ENCODE data around the gene CENPF.

Gene CENPF

DNA sequence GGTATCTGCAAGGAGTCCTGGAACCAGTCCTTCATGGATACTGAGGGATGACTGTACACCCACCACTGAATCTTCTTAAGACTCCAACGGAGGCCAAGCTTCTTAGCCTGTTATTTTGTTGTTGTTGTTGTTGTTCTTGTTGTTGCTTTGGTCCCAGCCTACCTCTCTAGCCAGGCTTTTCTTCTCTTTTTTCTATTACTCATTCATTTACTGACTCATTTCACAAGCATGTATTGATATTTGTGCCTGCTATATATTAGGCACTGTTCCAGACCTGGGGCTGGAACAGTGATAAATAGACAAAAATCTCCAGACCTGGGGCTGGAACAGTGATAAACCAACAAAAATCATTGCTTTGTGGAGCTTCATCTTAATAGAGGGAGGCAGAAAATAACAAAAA, 20.4 kb downstream of the CENPF start:
- no peak for DNase-seq (ENCODE audit: low read depth)

DNA sequence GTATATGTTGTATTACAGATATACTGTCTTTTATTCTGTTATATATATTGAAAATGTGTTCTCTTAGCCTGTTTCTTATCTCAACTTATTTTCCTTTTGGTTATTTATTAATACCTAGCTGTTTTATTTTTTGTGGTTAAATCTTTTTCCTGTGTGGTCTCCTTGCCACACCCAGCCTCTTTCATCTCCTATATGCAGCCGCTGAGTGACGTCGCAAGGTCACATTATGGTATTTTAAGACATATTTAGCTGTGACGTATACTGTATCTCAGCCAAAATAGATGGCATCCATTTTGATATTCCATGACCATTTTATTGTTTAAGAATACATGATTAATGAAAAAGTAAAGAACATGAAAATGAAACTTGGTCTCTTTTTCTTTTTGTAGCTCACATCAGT, 29.1 kb downstream of the CENPF start:
- no peak for DNase-seq (ENCODE audit: low read depth)

DNA sequence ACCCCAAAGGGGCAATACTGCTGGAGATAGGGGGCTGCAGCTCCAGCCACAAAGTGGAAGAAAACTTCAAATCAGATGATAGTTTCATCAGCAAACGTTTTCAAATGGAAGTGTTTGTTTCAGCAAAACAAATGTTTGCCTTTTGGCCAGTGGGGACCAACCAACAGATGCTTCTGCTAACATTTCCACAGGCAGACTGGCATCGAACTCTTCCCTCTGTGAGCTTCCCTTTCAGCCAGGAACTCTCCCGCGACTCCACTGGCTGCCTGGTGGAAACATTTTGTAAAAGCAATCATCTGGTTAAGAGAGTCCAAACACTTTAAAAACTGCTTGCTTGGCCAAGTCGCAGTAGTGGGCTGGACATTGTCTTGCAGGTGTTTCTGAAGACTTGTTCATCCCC, 30.7 kb downstream of the CENPF start:
- DNase-seq (ENCODE audit: low read depth): no peak

DNA sequence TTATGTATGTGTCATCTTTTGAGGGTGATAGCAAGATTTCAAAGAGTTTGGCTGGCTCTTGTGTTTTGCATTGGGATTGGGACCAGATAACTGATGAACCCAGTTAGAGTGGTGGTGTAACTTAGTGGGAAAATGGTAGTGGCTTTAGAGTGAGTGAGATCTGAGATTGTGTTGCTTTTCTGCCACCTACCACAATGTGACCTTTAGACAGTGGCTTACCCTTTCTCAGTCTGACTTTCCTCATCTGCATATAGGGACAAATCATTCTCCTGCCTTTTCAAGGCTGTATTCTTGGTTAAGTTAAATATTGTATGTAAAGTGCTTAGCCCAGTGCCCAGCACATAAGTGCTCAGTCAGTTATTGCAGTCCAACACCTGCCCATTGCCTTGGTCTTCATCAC, 31.3 kb downstream of the CENPF start:
- no peak for DNase-seq (ENCODE audit: low read depth)

DNA sequence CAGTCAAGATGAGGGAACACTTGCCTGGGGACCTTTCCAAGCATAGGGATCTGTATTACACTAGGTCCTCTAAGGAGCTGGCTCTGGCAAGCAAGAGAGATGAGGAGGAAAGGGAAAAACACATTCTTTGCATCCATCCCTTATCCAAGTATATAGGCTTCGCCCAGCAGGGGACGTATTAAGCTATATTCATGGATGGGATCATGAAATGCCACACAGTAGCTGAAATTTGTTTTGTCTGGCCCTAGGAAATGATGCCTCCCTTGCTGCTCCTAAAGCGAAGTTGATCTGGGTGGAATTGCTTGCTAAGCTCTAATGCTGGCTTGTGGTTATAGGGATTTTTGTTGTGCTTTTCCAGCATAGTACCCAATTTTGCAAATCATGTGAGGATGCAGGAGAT, 32.1 kb downstream of the CENPF start:
- no peak for DNase-seq (ENCODE audit: low read depth)

DNA sequence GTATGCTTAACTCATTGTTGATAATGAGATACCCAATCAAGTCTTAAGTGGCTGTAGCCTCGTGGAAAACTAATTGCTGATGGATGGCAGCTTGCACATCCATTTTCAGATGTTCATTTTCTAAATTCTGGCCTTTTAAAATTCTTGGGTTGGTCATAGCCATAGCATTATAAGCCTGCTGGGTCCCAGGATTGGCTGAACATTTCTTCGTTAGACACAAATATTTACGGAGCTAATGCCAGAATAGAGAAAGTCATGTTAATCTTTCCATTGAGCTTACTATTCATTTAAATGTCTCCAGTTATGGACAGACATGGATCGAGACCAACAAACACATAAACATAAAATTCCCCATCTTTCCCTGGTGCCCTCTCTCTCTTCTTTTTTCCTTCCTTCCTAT, 32.5 kb downstream of the CENPF start:
- no peak for DNase-seq (ENCODE audit: low read depth)

DNA sequence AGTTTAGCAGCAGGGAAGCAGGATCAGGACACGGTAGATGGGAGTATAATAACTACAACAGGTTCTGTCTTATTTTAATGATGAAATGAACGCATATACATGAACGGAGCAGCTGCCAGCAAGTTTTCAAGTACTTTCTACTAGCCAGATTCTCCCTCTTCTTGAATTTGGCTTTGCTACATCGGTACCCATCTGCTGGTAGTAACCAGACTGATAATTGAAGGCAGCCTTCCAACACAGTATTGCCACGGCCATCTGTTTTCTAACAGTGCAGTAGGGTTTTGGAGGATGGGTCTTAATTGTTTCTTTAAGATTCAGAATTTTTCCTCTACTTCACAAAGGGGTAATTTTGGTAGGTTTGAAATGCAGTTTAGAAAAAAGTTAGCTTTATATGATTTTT, 33.4 kb downstream of the CENPF start:
- DNase-seq (ENCODE audit: low read depth): no peak

DNA sequence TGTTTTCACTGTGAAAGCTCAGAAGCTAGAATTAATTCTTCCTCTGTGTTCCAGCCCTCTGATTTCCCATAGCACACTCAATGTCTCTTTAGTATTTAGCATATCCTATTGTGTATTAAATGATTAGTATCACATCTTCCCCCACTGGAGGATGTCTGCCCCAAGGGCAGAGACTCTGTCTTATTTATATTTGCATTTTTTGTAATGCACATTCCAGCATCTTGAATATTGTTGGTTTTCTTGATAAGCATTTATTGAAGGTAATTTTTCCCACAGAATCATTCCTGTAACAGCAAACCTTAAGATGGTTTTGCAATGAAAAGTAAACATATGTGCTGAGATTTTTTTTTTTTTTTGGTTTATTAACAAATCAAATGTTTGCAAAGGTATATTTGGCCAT, 34.1 kb downstream of the CENPF start:
- DNase-seq (ENCODE audit: low read depth): no peak

DNA sequence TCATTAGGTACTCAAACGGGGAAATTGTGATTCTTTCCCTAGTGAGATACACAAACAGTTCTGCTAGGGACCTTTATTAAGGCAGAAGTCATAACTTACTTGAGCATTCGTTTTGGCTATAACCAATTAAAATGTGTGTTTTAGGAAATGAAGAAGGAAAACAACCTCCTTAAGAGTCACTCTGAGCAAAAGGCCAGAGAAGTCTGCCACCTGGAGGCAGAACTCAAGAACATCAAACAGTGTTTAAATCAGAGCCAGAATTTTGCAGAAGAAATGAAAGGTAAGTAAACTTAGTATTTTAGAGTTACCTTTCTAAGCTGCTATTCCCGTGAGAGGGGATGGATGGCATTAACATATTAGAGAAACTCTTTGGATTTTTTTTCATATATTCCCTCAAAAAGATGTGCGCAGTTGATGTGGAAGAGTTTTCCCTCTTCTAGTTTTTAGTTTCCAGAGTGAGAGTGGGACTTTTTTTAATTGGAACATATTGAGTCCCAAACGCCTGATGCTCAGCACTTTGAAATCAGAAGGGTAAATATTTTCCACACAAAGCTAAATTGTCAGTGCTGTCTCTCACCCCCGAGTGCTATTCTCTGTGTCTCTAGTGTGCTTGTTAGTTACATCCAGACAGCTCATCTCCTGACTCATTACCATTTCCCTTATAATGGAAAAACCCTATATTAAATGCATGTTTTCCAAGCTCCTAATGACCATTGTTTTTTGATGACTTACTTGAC, 34.9 kb downstream of the CENPF start:
- DNase-seq (ENCODE audit: low read depth): no peak

DNA sequence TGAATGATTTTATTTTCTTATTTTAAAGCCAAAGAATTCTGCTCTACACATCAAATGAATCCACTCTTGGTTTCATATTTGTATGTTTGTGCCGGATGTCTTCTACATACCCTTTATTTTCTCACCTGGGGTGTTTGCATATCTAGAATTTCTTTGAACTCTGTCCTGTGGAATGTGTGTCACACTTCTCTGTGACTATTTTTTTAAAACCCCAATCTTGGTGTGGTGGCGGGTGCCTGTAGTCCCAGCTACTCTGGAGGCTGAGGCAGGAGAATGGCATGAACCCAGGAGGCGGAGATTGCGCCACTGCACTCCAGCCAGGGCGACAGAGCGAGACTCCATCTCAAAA, 35.4 kb downstream of the CENPF start:
- DNase-seq (ENCODE audit: low read depth): no peak

DNA sequence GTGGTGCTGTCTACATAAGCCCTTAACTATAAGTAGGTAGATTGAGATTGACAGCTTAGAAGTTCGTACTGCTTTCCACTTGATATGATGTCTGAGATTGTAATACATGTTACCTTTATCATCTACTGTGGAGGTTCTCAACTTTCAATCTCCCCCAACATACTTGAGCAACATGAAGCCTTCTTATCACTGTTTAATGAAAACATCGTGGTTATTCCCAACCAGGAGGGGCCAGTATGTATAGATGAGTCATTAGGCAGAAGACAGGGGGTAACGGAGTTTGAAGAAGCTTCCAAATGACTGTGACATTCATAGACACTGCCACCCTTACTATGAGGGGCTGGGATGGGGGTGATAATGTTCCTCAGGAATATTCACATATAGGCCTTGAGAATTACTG, 36.0 kb downstream of the CENPF start:
- no peak for DNase-seq (ENCODE audit: low read depth)

DNA sequence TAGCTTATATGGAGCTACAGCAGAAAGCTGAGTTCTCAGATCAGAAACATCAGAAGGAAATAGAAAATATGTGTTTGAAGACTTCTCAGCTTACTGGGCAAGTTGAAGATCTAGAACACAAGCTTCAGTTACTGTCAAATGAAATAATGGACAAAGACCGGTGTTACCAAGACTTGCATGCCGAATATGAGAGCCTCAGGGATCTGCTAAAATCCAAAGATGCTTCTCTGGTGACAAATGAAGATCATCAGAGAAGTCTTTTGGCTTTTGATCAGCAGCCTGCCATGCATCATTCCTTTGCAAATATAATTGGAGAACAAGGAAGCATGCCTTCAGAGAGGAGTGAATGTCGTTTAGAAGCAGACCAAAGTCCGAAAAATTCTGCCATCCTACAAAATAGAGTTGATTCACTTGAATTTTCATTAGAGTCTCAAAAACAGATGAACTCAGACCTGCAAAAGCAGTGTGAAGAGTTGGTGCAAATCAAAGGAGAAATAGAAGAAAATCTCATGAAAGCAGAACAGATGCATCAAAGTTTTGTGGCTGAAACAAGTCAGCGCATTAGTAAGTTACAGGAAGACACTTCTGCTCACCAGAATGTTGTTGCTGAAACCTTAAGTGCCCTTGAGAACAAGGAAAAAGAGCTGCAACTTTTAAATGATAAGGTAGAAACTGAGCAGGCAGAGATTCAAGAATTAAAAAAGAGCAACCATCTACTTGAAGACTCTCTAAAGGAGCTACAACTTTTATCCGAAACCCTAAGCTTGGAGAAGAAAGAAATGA, 37.6 kb downstream of the CENPF start:
- DNase-seq (ENCODE audit: low read depth): no peak

DNA sequence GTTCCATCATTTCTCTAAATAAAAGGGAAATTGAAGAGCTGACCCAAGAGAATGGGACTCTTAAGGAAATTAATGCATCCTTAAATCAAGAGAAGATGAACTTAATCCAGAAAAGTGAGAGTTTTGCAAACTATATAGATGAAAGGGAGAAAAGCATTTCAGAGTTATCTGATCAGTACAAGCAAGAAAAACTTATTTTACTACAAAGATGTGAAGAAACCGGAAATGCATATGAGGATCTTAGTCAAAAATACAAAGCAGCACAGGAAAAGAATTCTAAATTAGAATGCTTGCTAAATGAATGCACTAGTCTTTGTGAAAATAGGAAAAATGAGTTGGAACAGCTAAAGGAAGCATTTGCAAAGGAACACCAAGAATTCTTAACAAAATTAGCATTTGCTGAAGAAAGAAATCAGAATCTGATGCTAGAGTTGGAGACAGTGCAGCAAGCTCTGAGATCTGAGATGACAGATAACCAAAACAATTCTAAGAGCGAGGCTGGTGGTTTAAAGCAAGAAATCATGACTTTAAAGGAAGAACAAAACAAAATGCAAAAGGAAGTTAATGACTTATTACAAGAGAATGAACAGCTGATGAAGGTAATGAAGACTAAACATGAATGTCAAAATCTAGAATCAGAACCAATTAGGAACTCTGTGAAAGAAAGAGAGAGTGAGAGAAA, 38.4 kb downstream of the CENPF start:
- DNase-seq (ENCODE audit: low read depth): no peak

DNA sequence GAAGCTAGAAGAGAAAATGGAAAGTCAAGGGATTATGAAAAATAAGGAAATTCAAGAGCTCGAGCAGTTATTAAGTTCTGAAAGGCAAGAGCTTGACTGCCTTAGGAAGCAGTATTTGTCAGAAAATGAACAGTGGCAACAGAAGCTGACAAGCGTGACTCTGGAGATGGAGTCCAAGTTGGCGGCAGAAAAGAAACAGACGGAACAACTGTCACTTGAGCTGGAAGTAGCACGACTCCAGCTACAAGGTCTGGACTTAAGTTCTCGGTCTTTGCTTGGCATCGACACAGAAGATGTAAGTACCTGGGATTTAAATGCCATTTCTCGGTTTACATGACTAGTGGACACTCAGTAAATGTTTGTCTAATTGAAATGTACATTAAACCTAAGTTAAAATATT, 40.0 kb downstream of the CENPF start:
- DNase-seq (ENCODE audit: low read depth): no peak

DNA sequence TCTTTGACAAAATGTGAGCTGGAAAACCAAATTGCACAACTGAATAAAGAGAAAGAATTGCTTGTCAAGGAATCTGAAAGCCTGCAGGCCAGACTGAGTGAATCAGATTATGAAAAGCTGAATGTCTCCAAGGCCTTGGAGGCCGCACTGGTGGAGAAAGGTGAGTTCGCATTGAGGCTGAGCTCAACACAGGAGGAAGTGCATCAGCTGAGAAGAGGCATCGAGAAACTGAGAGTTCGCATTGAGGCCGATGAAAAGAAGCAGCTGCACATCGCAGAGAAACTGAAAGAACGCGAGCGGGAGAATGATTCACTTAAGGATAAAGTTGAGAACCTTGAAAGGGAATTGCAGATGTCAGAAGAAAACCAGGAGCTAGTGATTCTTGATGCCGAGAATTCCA, 42.7 kb downstream of the CENPF start:
- DNase-seq (ENCODE audit: low read depth): no peak

DNA sequence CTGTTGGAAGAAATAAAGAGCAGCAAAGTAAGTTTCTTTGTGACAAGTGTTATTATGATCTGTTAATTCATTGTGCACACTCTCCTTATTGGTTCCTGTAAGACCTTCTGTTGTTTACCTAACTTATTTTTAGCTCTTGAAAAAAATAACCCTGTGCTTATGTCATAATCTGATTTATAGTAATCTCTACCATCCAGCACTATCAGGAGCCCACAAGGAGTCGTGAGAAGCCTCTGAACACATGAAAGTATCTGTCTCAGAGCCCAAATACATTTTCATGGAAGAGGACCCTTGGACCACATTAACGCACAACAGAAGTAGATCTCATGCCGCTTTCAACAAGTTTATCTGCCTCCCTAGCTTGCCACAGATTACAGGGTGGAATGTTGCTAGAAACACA, 45.8 kb downstream of the CENPF start:
- DNase-seq (ENCODE audit: low read depth): no peak

DNA sequence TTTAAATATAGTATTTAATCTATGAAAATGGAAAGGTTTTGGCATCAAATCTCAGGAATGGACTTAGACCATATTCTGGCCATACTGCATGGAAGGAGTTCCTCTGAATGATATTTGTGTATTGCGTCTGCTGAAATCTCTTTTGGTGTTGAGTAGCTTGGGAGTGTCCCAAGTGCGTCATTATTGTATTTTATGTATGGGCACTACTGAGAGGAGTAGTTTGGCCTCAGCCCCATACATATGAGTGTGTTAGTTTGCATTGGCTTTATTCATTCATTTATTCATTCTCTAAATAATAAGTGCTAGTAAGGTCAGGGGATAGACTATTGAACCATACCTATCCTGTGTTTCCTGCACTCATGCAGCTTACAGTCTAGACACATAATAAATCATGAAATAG, 46.6 kb downstream of the CENPF start:
- DNase-seq (ENCODE audit: low read depth): no peak

DNA sequence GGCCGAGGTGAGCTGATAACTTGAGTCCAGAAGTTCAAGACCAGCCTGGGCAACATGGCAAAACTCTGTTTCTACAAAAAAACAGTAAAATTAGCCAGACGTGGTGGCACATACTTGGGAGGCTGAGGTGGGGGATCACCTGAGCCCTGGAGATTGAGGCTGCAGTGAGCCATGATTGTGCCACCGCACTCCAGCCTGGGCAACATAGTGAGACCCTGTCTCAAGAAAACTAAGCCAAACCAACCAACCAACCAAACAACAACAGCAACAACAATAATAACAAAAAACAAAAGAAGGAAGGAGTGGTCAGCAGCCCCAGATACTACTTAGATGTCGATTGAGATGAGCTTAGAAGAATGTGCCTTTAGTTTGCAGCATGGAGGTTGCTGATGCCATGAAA, 47.7 kb downstream of the CENPF start:
- no peak for DNase-seq (ENCODE audit: low read depth)

DNA sequence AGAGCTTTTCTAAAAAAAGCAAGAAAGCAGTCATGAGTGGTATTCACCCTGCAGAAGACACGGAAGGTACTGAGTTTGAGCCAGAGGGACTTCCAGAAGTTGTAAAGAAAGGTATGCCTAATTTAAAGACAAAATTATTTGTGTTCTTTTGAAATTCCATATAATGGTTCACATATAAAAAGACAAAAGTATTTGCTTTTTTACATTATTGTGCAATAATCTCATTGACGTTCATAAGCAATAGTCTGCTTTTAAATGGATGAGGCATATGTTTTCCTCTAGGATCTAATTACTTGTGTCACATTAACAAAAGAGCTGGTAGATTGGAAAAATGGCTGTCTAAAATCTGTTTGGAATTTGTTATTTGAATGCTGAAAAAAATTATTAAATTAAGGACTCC, 54.3 kb downstream of the CENPF start:
- no peak for DNase-seq (ENCODE audit: low read depth)

DNA sequence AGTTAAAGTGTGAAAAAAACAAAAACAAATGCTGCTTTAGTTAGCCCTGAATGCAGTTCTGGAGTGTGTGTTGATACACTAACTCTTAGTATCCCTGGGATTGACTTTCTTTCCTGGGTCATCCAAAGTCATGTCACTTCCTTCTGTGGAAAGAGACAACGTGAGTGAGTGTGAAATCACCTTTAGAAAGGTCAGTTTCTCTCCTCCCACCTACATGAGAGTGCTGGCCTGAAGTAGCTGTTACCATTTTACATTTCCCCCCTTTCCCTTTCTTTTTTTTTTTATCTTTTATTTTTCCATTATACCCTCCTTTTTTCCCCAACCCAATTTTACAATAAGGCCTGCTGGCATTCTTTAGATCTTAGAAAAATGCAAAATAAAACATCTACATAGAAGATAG, 55.2 kb downstream of the CENPF start:
- no peak for DNase-seq (ENCODE audit: low read depth)

DNA sequence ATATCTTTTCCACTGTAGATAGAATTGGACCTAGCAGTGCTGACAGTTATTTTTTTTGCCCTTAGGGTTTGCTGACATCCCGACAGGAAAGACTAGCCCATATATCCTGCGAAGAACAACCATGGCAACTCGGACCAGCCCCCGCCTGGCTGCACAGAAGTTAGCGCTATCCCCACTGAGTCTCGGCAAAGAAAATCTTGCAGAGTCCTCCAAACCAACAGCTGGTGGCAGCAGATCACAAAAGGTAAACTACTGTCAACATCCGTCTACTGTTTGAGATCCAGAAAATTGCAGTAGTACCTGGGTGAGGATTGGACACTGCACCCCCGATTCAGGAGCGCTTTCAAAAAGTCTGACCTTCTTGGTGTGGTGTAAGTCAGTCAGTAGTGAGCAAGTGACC, 55.8 kb downstream of the CENPF start:
- DNase-seq (ENCODE audit: low read depth): no peak

DNA sequence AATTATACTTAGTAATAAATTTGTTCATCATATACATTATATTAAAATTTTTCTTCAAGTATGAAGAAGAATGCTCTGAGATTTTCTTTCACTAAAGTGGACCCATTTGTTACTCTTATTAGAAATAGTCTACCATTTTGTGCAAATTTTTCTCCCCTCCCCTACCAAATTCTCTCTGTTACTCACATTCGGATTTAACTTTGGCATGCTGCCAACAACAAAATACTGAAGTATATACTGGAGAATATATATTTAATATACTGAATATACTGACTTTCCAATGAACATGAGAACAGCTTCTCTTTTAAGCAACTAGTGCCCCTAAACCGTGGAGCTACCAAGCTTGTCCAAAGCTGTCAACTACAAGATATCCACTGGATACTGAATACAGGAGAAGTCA, 57.2 kb downstream of the CENPF start:
- DNase-seq (ENCODE audit: low read depth): no peak

DNA sequence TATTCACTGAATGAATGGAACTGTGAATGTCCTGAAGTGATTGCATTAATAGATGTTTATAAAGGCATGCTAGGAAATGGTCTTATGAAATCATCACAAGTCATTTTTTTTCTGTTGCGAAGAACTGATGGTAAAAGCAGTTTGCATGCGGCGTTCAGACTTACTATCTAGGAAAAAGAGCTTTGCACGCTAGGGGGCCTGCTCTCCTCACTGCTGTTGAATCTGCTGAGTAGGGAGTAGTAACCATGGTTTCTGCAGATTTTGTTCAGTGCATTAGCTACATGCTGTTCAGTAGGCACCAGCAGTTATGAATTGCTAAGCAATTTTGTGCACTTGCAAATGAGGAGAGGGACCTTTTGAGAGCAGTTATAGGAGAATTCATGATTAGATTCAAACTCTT, 57.9 kb downstream of the CENPF start:
- DNase-seq (ENCODE audit: low read depth): no peak

All from HS-5 (cell line).